Fibroblast of mammary gland (primary cell): ENCODE results near the gene KDM3A.

Experiments used
- DNase-seq: peaks from one replicate; pipeline ENCODE4 v3.0.0-alpha.2; 2010; ENCODE audit warnings: low read depth
- H3K4me3 ChIP-seq: 2 replicates; pipeline ENCODE4 v1.5.1; 2011; ENCODE audit warnings: low read depth, mild to moderate bottlenecking, low read length, moderate library complexity; ENCODE audit not compliant: control insufficient read depth
- CTCF ChIP-seq: conservative IDR thresholded peaks from 2 replicates; pipeline ENCODE4 v1.5.1; 2011; ENCODE audit warnings: low read depth, low read length, inconsistent platforms; ENCODE audit not compliant: control insufficient read depth, insufficient read depth

The KDM3A gene

GRCh38 chr2:86520153-86520552 lies 79.0 kb downstream of the KDM3A start:
- no peak for TF ChIP-seq CTCF
- DNase-seq: no peak

GRCh38 chr2:86521922-86522321 lies 80.8 kb downstream of the KDM3A start:
- TF ChIP-seq CTCF: no peak
- no peak overlapping the region for H3K4me3 ChIP-seq
- DNase-seq: no peak

More at GRCh38 chr2:86520153-86520552, 79.0 kb downstream of the KDM3A start:
- H3K4me3 ChIP-seq: no peak overlapping the region

- no peak for DNase-seq
- H3K4me3 ChIP-seq: no peak overlapping the region
- no peak for TF ChIP-seq CTCF
These were observed 81.5 kb downstream of the KDM3A start for GRCh38 chr2:86522711-86523110.

- TF ChIP-seq CTCF: no peak
- H3K4me3 ChIP-seq: no peak overlapping the region
- no peak for DNase-seq
These were observed 82.3 kb downstream of the KDM3A start for GRCh38 chr2:86523491-86523890.

- no peak for TF ChIP-seq CTCF
- no peak overlapping the region for H3K4me3 ChIP-seq
- no peak for DNase-seq
These were observed 84.5 kb downstream of the KDM3A start for GRCh38 chr2:86525421-86526340.

GRCh38 chr2:86533589-86533988 lies 92.4 kb downstream of the KDM3A start:
- no peak for TF ChIP-seq CTCF
- DNase-seq: no peak
- H3K4me3 ChIP-seq: no peak overlapping the region
